LHCN-M2 (cell line): ENCODE data around the gene WWP2. TPM values are rescaled to one million over a fixed set of nuclear protein-coding genes. Genes with fewer than 3 reads are reported as not detected.
"Not testable (repeated sequence)": the region's sequence is repeated elsewhere in the genome, so short reads cannot be mapped to it uniquely, and the experiment has no call there.

Experiments used
- DNase-seq: peaks from one replicate; pipeline ENCODE4 v3.0.0-alpha.2; 2012; ENCODE audit warnings: low read depth
- polyA plus RNA-seq: library from polyadenylated mRNA; unstranded; fragments of >200 nt; gene quantifications from one replicate; pipeline ENCODE4 v1.2.1, GENCODE V29; 2012; ENCODE audit warnings: missing spikeins
- total RNA-seq: library from RNA; depleted of rRNA; stranded (reverse); fragments of >200 nt; gene quantifications from 2 replicates; pipeline ENCODE4 v1.2.3, GENCODE V29; 2014; rRNA removed

Gene WWP2
- 18.9 and 20.8 TPM in 2 replicates for total RNA-seq
- polyA plus RNA-seq: 19.9 TPM

DNA sequence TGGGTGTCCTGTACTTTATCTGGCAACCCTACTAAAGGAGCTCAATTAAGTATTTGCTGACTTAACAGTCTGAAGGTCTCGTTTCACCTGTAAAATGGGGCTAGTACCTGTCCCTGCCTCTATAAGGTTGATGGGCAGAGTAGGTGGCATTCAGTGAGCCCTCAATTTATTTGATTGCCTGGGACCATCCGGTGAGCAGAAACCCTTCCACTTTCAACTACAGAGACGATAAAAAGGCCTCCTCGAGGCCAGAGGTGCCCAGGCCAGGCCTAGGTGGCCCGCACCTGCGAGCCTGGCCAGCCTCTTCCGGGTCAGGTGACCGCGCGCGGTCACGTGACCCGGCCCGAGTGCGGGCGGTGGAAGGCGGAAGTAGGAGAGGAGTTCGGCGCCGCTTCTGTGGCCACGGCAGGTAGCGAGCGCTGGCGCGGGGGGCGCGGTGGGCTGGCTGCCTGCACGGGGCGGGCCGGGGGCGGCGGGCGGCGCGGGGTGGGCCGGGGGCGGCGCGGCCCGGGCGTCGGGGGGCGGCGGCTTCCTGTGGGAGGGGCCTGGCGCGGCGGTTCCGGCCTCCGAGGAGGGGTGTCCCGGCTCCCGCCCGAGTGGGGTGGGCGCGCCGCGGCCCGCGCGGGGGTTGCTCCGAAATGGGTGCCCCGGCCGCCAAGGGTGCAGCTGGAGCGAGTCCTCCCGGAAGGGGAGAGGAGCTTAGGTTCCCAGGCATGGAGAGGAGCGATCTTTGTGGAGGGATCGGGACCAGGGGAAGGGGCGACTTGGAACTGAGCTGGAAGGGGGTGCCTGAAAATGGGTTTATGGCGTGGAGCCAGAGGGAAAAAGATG is at the start of gene WWP2:
Gene WWP2 (plus strand): TSS at position 350 of the 831 bp plus-strand sequence. CDS start 24,679 bp downstream, outside the sequence.
- DNase-seq: peak; percentile 41

DNA sequence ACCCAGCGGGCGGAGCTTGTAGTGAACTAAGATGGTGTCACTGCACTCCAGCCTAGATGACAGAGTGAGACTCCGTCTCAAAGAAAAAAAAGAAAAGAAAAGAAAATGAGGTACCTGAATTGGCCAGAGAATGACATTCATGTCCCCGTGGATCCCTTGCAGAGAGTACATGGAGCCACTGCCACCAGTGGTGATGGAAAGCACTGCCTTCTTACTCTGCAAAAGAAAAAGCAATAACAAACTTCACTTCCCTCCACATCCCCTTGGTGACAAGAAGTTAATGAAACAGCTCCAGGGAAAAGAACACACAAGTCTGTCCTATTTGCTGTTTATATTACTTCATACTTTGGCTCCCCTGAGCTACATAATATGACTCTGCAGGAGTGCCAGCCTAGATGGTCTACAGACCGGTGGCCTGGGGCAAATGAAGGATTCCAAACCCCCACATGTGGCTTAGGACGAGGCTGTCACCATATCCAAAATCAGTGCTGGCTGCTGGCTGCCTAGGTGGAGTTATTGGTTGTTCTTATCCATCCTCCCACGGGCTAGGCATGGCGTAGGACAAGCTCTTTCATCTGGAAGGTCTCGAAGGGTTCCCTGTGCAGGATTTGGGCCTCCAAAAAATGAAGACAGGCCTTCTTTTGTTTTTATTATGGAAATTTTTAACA is 49.1 kb upstream of the WWP2 start:
- DNase-seq: no peak

GRCh38 chr16:69717066-69717465 is 45.1 kb upstream of the WWP2 start:
- DNase-seq: no peak

- no peak for DNase-seq
Observed at GRCh38 chr16:69718111-69718764, 43.9 kb upstream of the WWP2 start.

DNA sequence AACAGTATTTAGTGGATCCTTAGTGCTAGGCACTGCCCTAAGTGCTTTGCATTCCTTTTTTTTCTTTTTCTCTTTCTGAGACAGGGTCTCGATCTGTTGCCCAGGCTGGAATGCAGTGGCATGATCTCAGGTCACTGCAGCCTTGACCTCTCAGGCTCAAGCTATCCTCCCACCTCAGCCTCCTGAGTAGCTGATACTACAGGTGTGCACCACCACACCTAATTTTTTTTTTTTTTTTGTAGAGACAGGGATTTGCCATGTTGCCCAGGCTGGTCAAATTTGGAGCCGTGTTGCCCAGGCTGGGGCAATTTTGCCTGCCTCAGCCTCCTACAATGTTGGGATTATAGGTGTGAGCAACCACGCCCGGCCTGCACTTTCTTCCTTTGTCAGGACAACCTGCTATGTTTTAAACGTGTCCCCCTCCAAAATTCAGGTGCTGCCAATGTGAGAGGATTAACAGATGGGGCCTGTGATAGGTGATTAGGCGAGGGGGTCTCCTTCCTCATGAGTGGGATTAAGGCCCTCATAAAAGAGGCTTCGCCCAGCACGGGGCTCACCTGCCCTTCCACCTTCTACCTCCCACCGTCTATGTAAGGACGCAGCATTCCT is 41.2 kb upstream of the WWP2 start:
- DNase-seq: no peak

GRCh38 chr16:69721441-69721957 is 40.6 kb upstream of the WWP2 start:
- DNase-seq: no peak

- no peak for DNase-seq
Observed at GRCh38 chr16:69724414-69724873, 37.7 kb upstream of the WWP2 start.

DNA sequence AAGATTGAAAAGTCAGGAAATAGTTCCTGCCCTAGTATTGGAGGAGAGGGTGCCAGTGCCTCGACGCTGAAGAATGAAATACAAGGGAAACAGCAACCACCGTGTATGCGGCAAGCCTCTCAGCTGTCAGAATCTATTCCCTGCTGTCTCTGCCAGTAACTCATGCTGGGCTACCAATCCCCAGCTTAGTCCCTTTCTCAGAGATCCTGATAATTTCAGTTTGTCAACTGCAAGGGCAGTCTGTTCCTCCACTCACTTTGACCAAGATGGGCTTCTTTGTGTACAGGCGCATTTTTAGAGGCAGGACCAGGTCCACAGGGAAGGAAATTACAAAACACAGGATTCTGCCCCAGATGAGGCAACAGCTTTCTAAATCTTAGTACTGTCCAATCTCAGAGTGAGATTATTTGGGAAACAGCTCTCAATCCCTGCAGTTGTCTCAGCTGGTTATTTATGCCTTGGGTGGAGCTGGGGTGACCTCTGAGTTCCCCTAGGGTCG is 37.1 kb upstream of the WWP2 start:
- peak; percentile 72 for DNase-seq

DNA sequence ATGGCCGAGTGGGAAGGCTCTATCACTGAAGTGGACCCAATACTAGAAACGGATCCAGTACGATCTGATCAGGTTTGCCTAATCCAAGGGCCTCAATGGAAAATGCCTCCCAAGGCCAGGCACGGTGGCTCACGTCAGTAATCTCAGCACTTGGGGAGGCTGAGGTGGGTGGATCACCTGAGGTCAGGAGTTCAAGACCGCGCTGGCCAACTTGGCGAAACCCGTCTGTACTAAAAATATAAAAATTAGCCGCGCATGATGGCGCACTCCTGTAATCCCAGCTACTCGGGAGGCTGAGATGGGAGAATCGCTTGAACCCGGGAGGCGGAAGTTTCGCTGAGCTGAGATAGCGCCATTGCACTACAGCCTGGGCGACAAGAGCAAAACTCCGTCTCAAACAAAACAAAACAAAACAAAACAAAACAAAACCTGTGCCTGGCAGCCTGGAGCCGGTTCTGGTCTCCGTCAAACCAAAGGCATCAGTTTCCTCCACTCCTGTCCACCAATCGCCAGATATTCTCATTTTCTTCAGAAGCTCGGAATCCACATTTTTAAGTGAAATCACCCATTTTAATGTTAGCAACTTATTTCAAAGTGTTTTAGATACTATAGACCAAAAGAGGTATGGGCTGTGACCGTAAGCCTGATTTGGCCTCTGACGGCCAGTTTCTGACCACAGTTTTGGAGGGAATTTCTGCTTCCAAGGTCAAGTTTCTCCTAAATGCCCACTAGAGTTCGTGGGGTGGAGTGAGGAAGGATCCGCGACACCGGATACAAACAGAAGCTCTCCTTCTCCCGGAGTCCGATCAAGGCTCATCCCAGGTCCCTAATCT is 36.4 kb upstream of the WWP2 start:
- DNase-seq: no peak

- DNase-seq: peak; percentile 99
Observed at GRCh38 chr16:69726313-69727060, 35.6 kb upstream of the WWP2 start, which contains the start of gene NQO1. TSS of gene NQO1 (minus strand) at chr16:69726560. CDS start at chr16:69726439, 121 bp downstream.

DNA sequence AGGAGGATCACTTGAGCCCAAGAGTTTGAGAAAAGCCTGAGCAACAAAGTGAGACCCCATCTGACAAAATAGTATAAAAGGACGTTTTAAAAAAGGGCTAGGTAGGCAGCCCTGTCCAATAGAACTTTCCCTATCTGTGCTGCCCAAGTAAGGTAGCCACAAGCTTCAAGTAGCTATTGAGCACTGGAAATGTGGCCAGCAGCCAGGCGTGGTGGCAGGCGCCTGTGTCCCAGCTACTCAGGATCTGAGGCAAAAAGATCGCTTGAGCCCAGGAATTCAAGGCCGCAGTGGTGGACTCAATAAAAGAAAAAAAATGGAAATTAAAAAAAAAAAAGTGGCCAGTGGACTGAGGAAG is 34.2 kb upstream of the WWP2 start:
- no peak for DNase-seq

DNA sequence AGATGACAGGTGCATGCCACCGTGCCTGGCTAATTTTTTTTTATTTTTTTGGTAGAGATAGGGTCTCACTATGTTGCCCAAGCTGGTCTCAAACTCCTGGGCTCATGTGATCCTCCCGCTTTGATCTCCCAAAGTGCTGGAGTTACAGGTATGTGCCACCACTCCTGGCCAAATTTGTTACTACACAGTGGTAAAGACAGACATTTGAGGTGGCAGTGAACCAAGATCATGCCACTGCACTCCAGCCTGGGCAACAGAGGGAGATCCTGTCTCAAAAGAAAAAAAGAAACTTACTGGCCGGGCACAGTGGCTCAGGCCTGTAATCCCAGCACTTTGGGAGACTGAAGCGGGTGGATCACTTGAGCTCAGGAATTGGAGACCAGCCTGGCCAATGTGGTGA is 33.1 kb upstream of the WWP2 start:
- not testable (repeated sequence) for DNase-seq

- not testable (repeated sequence) for DNase-seq
Observed at GRCh38 chr16:69731280-69731679, 30.9 kb upstream of the WWP2 start.

GRCh38 chr16:69732101-69732500 is 30.0 kb upstream of the WWP2 start:
- DNase-seq: no peak

DNA sequence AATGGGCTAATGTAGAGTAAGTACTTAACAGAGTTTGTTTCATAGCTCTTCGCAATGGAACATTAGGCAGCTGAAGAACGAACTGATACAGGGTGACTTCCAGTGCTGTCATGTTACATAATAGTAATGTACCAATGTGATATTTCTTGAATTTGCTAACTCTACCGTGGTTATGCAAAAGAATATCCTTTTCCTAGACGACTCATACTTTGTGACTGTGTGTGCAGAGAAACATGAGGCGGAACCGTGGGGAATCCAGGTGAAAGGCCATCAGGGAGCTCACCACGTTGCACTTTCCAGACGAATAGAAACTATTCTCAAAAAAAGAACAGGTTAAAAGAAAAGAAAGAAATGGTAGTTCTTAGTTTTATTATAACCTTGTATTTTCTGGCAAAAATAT is 20.6 kb upstream of the WWP2 start:
- DNase-seq: peak; percentile 39

DNA sequence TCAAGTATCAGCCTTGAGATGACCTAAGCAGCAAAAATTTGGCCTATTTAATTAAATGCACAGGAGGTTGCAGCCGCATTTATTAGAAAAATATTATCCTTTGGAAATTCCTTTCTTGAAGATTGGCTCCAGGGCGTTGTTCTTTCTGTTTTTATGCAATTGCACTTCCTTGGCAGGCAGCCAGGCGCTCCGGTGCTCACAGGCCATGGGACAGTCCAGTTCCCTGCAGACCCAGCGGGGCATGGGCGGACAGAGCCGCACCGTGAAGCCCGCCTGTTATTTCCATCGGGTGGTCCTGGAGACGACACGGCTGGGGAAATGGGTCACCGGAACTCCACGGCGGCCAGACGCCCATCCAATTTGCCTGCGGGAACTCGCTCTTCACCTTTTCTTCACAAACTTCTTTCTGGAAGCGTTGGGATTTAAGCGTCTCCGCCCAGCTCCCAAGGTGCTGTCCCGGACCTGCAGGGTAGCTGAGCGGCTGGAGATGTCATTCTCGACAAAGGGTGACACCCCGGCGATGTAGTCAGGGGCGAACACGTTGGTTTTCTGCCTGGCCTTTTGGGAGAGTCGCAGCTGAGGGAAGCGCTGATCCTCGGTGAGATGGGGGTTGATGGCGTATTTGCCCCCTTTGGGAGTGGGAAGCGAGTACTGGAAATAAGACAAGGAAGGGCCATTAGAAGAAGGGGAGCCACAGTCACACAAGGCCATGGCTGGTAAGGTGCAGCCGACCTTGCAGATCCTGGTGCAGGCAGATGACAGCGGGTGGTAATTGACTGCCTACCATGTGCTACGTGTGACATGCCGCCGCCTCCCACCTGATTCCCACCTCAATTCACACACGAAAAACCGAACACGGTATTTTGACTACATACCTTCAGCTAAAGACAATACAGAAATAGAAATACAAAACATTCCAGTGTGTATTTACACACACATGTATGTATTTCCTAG is 19.9 kb upstream of the WWP2 start:
- DNase-seq: no peak

GRCh38 chr16:69744363-69745231 is 17.5 kb upstream of the WWP2 start:
- DNase-seq: no peak

- DNase-seq: no peak
Observed at GRCh38 chr16:69745232-69745612, 16.9 kb upstream of the WWP2 start.
